Karpas-422 (cell line): ENCODE measurements around the gene AKAP9. TPM values are rescaled to one million over a fixed set of nuclear protein-coding genes. Genes with fewer than 3 reads are reported as not detected.
"Not testable (repeated sequence)": the region's sequence is repeated elsewhere in the genome, so short reads cannot be mapped to it uniquely, and the experiment has no call there.

Experiments
- DNase-seq: peaks from one replicate; pipeline ENCODE4 v3.0.0-alpha.2; 2015
- H2AFZ ChIP-seq: fragments of 200-600 bp; sonication (generic); 2 replicates; pipeline ENCODE4 v1.6.1; 2014; ENCODE audit warnings: antibody characterized with exemption, low read length, mixed read lengths
- H3K27ac ChIP-seq: fragments of 200-600 bp; sonication (generic); 2 replicates; pipeline ENCODE4 v1.5.1; 2014; ENCODE audit warnings: mild to moderate bottlenecking, low read length, moderate library complexity
- H3K27me3 ChIP-seq: fragments of 200-600 bp; sonication (generic); 2 replicates; pipeline ENCODE4 v1.6.1; 2014; ENCODE audit warnings: low read length, mixed read lengths
- H3K36me3 ChIP-seq: fragments of 200-600 bp; sonication (generic); 2 replicates; pipeline ENCODE4 v1.6.1; 2014; ENCODE audit warnings: low read length, mixed read lengths; ENCODE audit not compliant: insufficient read depth
- H3K4me1 ChIP-seq: fragments of 200-600 bp; sonication (generic); 2 replicates; pipeline ENCODE4 v1.6.1; 2014; ENCODE audit warnings: mild to moderate bottlenecking, low read length, mixed read lengths
- H3K4me2 ChIP-seq: fragments of 200-600 bp; sonication (generic); 2 replicates; pipeline ENCODE4 v1.6.1; 2014; ENCODE audit warnings: low read length, low read depth, mild to moderate bottlenecking; ENCODE audit not compliant: poor library complexity, severe bottlenecking
- H3K4me3 ChIP-seq: fragments of 200-600 bp; sonication (generic); 2 replicates; pipeline ENCODE4 v1.5.1; 2014; ENCODE audit warnings: mild to moderate bottlenecking, antibody characterized with exemption, low read length, mixed read lengths
- H3K79me2 ChIP-seq: fragments of 200-600 bp; sonication (generic); 2 replicates; pipeline ENCODE4 v1.6.1; 2014; ENCODE audit warnings: mild to moderate bottlenecking, low read length, mixed read lengths
- H3K9ac ChIP-seq: fragments of 200-600 bp; sonication (generic); 2 replicates; pipeline ENCODE4 v1.6.0; 2014; ENCODE audit warnings: low read length
- H3K9me2 ChIP-seq: fragments of 200-600 bp; sonication (generic), shearing (Covaris generic); replicated peaks from 2 replicates; pipeline ENCODE4 v1.6.0; 2014; ENCODE audit warnings: mild to moderate bottlenecking, low read length, moderate library complexity; ENCODE audit not compliant: insufficient read depth
- H3K9me3 ChIP-seq: fragments of 300-700, 200-600 bp; sonication (generic); 2 replicates; pipeline ENCODE4 v1.6.1; 2014; ENCODE audit warnings: low read length, mixed read lengths
- H4K20me1 ChIP-seq: fragments of 200-600 bp; sonication (generic); 2 replicates; pipeline ENCODE4 v1.6.1; 2014; ENCODE audit warnings: mild to moderate bottlenecking, antibody characterized with exemption, low read length, low read depth; ENCODE audit not compliant: insufficient read depth
- total RNA-seq: library from RNA; depleted of rRNA; stranded (reverse); fragments of >200 nt; shearing (Covaris generic); gene quantifications from 2 replicates; pipeline ENCODE4 v1.2.3, GENCODE V29; 2014; ENCODE audit warnings: low replicate concordance

The AKAP9 gene
- total RNA-seq, 1 experiment from 2014 or later = 92.9 TPM

DNA sequence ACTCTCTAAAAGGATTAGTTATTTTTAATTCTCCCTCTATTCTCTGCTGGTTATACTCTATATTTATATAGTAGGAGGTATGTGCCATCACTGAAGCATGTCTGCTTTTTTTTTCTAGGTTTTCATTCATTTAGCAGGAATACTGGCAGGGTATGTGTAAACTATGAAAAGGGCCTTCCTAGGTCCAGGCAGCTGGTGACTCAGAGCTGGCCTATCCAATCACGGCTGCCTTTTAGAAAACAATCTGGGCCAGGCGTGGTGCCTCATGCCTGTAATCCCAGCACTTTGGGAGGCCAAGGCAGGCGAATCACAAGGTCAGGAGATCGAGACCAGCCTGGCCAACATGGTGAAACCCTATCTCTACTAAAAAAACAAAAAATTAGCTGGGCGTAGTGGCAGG lies 162.2 kb downstream of the AKAP9 start:
- not testable (repeated sequence) for H3K27me3 ChIP-seq, H3K27ac ChIP-seq, H3K9ac ChIP-seq, H3K4me1 ChIP-seq, DNase-seq, H4K20me1 ChIP-seq, H3K9me3 ChIP-seq, H3K4me3 ChIP-seq, H3K79me2 ChIP-seq, H2AFZ ChIP-seq, H3K9me2 ChIP-seq, H3K4me2 ChIP-seq
- peaks cover 19% of the 10 kb centered on the region; the same call in 1 of the 2 replicates for H3K36me3 ChIP-seq

DNA sequence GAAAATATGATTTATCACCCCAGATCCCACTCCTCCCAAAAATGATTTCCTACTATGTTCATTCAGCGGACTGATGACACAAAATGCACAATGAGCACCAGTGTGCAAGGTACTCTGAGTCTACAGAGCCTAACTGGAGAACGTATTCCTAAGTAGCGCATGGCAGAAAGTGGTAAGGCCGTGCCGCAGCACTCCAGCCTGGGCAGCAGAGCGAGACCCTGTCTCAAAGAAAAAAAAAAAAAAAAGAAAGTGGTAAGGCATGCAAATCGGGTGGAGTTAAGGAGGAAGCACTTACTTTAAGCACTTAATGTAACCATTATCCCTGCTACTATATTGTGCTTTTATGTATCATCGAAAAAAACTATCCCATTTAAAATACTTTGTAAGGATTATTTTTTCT lies 168.2 kb downstream of the AKAP9 start:
- Histone ChIP-seq H3K36me3 (peaks cover 49% of the 10 kb centered on the region; the same call in 1 of the 2 replicates), H3K4me1 (peaks cover 10% of the 10 kb centered on the region; the same call in 1 of the 2 replicates), H3K4me3 (no peak overlapping the region), H3K9me3 (no peaks in the 10 kb centered on the region), H3K27ac (no peak overlapping the region), H3K9ac (no peak overlapping the region), H3K27me3 (no peaks in the 10 kb centered on the region), H2AFZ (no peak overlapping the region), H3K9me2 (no peaks in the 10 kb centered on the region), H3K79me2 (peaks cover 16% of the 10 kb centered on the region), H4K20me1 (no peaks in the 10 kb centered on the region), H3K4me2 (no peak overlapping the region)
- no peak for DNase-seq

DNA sequence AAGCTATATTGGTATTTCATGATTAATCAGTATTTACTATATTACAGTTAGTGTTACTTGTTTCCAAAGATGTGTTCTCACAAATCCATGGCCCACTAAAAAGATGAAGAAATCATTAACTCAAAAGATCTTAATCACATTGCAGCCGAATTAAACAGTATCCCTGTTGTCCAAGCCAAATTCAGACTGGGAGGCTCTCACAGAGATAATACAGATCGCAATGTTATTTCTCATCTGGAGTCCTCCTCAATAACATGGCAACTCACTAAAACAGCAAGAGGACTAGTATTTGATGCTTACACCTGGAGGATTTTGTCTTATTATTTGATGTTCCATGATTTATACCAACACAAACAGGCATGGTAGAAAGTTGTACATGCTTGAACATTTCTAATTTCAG lies 170.2 kb downstream of the AKAP9 start:
- Histone ChIP-seq H3K9ac (no peak overlapping the region), H3K79me2 (peaks cover 36% of the 10 kb centered on the region), H4K20me1 (0 out of 2 replicates have a peak, but pooled peaks cover 5% of the 10 kb centered on the region), H3K27ac (no peak overlapping the region), H3K4me1 (peaks cover 10% of the 10 kb centered on the region; the same call in 1 of the 2 replicates), H3K4me3 (no peak overlapping the region), H3K36me3 (peaks cover 69% of the 10 kb centered on the region), H3K9me2 (no peaks in the 10 kb centered on the region), H2AFZ (no peak overlapping the region), H3K4me2 (no peak overlapping the region), H3K27me3 (no peaks in the 10 kb centered on the region), H3K9me3 (no peaks in the 10 kb centered on the region)
- DNase-seq = no peak

DNA sequence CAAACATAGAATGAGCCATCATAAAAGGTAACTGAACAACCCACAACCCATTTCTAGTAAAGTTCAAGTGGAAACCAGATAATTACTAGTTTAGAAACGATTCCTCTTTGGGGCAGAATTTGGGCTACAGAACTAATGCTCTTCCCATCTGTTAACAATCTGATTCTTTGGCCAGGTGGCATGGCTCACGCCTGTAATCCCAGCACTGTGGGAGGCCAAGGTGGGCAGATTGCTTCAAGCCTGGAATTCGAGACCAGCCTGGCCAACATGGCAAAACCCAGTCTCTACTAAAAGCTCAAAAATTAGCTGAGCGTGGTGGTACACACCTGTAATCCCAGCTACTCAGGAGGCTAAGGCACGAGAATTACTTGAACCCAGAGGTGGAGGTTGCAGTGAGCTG lies 175.2 kb downstream of the AKAP9 start:
- Histone ChIP-seq H3K9ac (no peak overlapping the region), H4K20me1 (peaks cover 16% of the 10 kb centered on the region; the same call in 1 of the 2 replicates), H3K9me2 (no peaks in the 10 kb centered on the region), H3K79me2 (peaks cover 82% of the 10 kb centered on the region), H3K27me3 (no peaks in the 10 kb centered on the region), H2AFZ (no peak overlapping the region), H3K27ac (no peak overlapping the region), H3K4me3 (no peak overlapping the region), H3K36me3 (peaks cover 83% of the 10 kb centered on the region), H3K4me1 (no peaks in the 10 kb centered on the region), H3K9me3 (no peaks in the 10 kb centered on the region), H3K4me2 (no peak overlapping the region)
- DNase-seq = no peak

- Histone ChIP-seq H3K36me3 (peaks cover 84% of the 10 kb centered on the region), H3K79me2 (peaks cover 85% of the 10 kb centered on the region)
Measured at GRCh38 chr7:92116949-92117348, 176.3 kb downstream of the AKAP9 start.

GRCh38 chr7:92119213-92119759 lies 178.6 kb downstream of the AKAP9 start:
- Histone ChIP-seq H2AFZ (no peak overlapping the region), H3K9me2 (no peaks in the 10 kb centered on the region), H4K20me1 (peaks cover 15% of the 10 kb centered on the region; the same call in 1 of the 2 replicates), H3K4me1 (peaks cover 14% of the 10 kb centered on the region), H3K27ac (no peak overlapping the region), H3K27me3 (no peaks in the 10 kb centered on the region), H3K36me3 (peaks cover 93% of the 10 kb centered on the region), H3K4me2 (no peak overlapping the region), H3K9ac (no peak overlapping the region), H3K9me3 (no peaks in the 10 kb centered on the region), H3K79me2 (peaks cover 96% of the 10 kb centered on the region), H3K4me3 (no peak overlapping the region)
- no peak for DNase-seq

More at GRCh38 chr7:92116949-92117348, 176.3 kb downstream of the AKAP9 start:
- H2AFZ ChIP-seq = no peak overlapping the region
- H4K20me1 ChIP-seq = peaks cover 16% of the 10 kb centered on the region; the same call in 1 of the 2 replicates
- no peak overlapping the region for H3K4me3 ChIP-seq
- H3K9ac ChIP-seq = no peak overlapping the region
- peaks cover 6% of the 10 kb centered on the region for H3K4me1 ChIP-seq
- H3K9me2 ChIP-seq = no peaks in the 10 kb centered on the region
- H3K9me3 ChIP-seq = no peaks in the 10 kb centered on the region
- H3K27ac ChIP-seq = no peak overlapping the region
- no peak for DNase-seq
- H3K4me2 ChIP-seq = no peak overlapping the region
- no peaks in the 10 kb centered on the region for H3K27me3 ChIP-seq

- Histone ChIP-seq H3K9me3 (no peaks in the 10 kb centered on the region), H3K27me3 (no peaks in the 10 kb centered on the region), H3K27ac (no peak overlapping the region), H4K20me1 (peaks cover 11% of the 10 kb centered on the region; the same call in 1 of the 2 replicates), H3K79me2 (peaks cover 94% of the 10 kb centered on the region), H3K4me2 (no peak overlapping the region), H3K4me3 (no peak overlapping the region), H3K9ac (no peak overlapping the region), H3K4me1 (peaks cover 14% of the 10 kb centered on the region), H3K36me3 (peaks cover 91% of the 10 kb centered on the region), H3K9me2 (no peaks in the 10 kb centered on the region), H2AFZ (no peak overlapping the region)
- DNase-seq = no peak
Measured at GRCh38 chr7:92121681-92122080, 181.0 kb downstream of the AKAP9 start.

GRCh38 chr7:92131093-92131492 lies 190.4 kb downstream of the AKAP9 start:
- Histone ChIP-seq H3K27ac (peak overlapping the region; percentile 88), H3K4me1 (peaks cover 43% of the 10 kb centered on the region), H3K79me2 (peaks cover 79% of the 10 kb centered on the region), H3K27me3 (no peaks in the 10 kb centered on the region), H3K9me3 (no peaks in the 10 kb centered on the region), H3K36me3 (peaks cover 53% of the 10 kb centered on the region), H3K4me2 (peak overlapping the region; percentile 95), H4K20me1 (peaks cover 25% of the 10 kb centered on the region), H3K9me2 (no peaks in the 10 kb centered on the region), H2AFZ (no peak overlapping the region), H3K4me3 (peak overlapping the region; percentile 99), H3K9ac (peak overlapping the region; percentile 96; the same call in 1 of the 2 replicates)
- peak; percentile 62 for DNase-seq
